ENCODE measurements around the gene CCDC107.

Gene CCDC107

GRCh38 chr9:35684921-35685320 is 26.8 kb downstream of the CCDC107 start:
- Histone ChIP-seq H2BK5ac (ENCODE audit: low read length) (no peak overlapping the region), H3K4me1 (ENCODE audit: control insufficient read depth, low read depth, low read length) (peaks cover 10% of the 10 kb centered on the region), H3K4ac (ENCODE audit: low read depth, low read length) (no peak overlapping the region), H3K4me3 (ENCODE audit: low read length) (no peak overlapping the region), H3K27ac (ENCODE audit: low read depth, low read length) (no peak overlapping the region), H2AK5ac (ENCODE audit: low read length) (no peak overlapping the region), H3K9ac (ENCODE audit: low read length) (no peak overlapping the region), H4K8ac (ENCODE audit: low read depth, low read length) (no peak overlapping the region), H3K79me1 (ENCODE audit: low read length) (peaks cover 28% of the 10 kb centered on the region), H3K79me2 (ENCODE audit: control insufficient read depth, insufficient read depth, low read length) (peaks cover 23% of the 10 kb centered on the region), H3K56ac (ENCODE audit: low read length) (no peak overlapping the region), H3K27me3 (ENCODE audit: insufficient read depth, low read length, poor library complexity) (no peaks in the 10 kb centered on the region), H3K36me3 (ENCODE audit: control insufficient read depth, insufficient read depth, low read length) (peaks cover 11% of the 10 kb centered on the region), H2BK120ac (ENCODE audit: low read depth, low read length) (no peak overlapping the region), H3K18ac (ENCODE audit: low read length) (no peak overlapping the region), H2BK15ac (replicated peaks; ENCODE audit: low read depth) (no peak overlapping the region), H4K5ac (ENCODE audit: low read length) (no peak overlapping the region), H3K23ac (ENCODE audit: low read length) (no peak overlapping the region), H3K4me2 (ENCODE audit: low read length) (no peak overlapping the region)
- no peak for DNase-seq
- WGBS (ENCODE audit: extremely low coverage, insufficient coverage, low lambda C conversion rate): no CpG with 5 or more reads among the region's 10 CpGs

GRCh38 chr9:35685506-35685905 is 27.4 kb downstream of the CCDC107 start:
- Histone ChIP-seq H3K79me2 (ENCODE audit: control insufficient read depth, insufficient read depth, low read length) (peaks cover 23% of the 10 kb centered on the region), H3K4me1 (ENCODE audit: control insufficient read depth, low read depth, low read length) (peaks cover 10% of the 10 kb centered on the region), H3K4me2 (ENCODE audit: low read length) (no peak overlapping the region), H4K8ac (ENCODE audit: low read depth, low read length) (no peak overlapping the region), H3K36me3 (ENCODE audit: control insufficient read depth, insufficient read depth, low read length) (peaks cover 11% of the 10 kb centered on the region), H4K5ac (ENCODE audit: low read length) (no peak overlapping the region), H3K27me3 (ENCODE audit: insufficient read depth, low read length, poor library complexity) (no peaks in the 10 kb centered on the region), H3K27ac (ENCODE audit: low read depth, low read length) (no peak overlapping the region), H3K18ac (ENCODE audit: low read length) (no peak overlapping the region), H2BK15ac (replicated peaks; ENCODE audit: low read depth) (no peak overlapping the region), H2AK5ac (ENCODE audit: low read length) (no peak overlapping the region), H3K9ac (ENCODE audit: low read length) (no peak overlapping the region), H2BK120ac (ENCODE audit: low read depth, low read length) (no peak overlapping the region), H2BK5ac (ENCODE audit: low read length) (no peak overlapping the region), H3K79me1 (ENCODE audit: low read length) (peaks cover 28% of the 10 kb centered on the region), H3K4me3 (ENCODE audit: low read length) (no peak overlapping the region), H3K23ac (ENCODE audit: low read length) (no peak overlapping the region), H3K56ac (ENCODE audit: low read length) (no peak overlapping the region), H3K4ac (ENCODE audit: low read depth, low read length) (no peak overlapping the region)
- DNase-seq: no peak
- WGBS (ENCODE audit: extremely low coverage, insufficient coverage, low lambda C conversion rate): no CpG with 5 or more reads among the region's 13 CpGs

- no peak for DNase-seq
- no peak overlapping the region for H3K4ac ChIP-seq (ENCODE audit: low read depth, low read length)
- H4K5ac ChIP-seq (ENCODE audit: low read length): no peak overlapping the region
- H3K27me3 ChIP-seq (ENCODE audit: insufficient read depth, low read length, poor library complexity): no peaks in the 10 kb centered on the region
- no peak overlapping the region for H3K27ac ChIP-seq (ENCODE audit: low read depth, low read length)
- H3K79me2 ChIP-seq (ENCODE audit: control insufficient read depth, insufficient read depth, low read length): peaks cover 23% of the 10 kb centered on the region
- no peak overlapping the region for H3K23ac ChIP-seq (ENCODE audit: low read length)
- H4K8ac ChIP-seq (ENCODE audit: low read depth, low read length): no peak overlapping the region
- H2BK15ac ChIP-seq (replicated peaks; ENCODE audit: low read depth): no peak overlapping the region
- peaks cover 11% of the 10 kb centered on the region for H3K36me3 ChIP-seq (ENCODE audit: control insufficient read depth, insufficient read depth, low read length)
- H3K4me2 ChIP-seq (ENCODE audit: low read length): no peak overlapping the region
- H2AK5ac ChIP-seq (ENCODE audit: low read length): no peak overlapping the region
- no peak overlapping the region for H3K18ac ChIP-seq (ENCODE audit: low read length)
- no peak overlapping the region for H2BK5ac ChIP-seq (ENCODE audit: low read length)
- peaks cover 28% of the 10 kb centered on the region for H3K79me1 ChIP-seq (ENCODE audit: low read length)
- no peak overlapping the region for H2BK120ac ChIP-seq (ENCODE audit: low read depth, low read length)
- WGBS (ENCODE audit: extremely low coverage, insufficient coverage, low lambda C conversion rate): no CpG with 5 or more reads among the region's 11 CpGs
- H3K4me1 ChIP-seq (ENCODE audit: control insufficient read depth, low read depth, low read length): peaks cover 10% of the 10 kb centered on the region
- H3K9ac ChIP-seq (ENCODE audit: low read length): peak overlapping the region; percentile 17
- no peak overlapping the region for H3K56ac ChIP-seq (ENCODE audit: low read length)
- H3K4me3 ChIP-seq (ENCODE audit: low read length): no peak overlapping the region
These were observed 28.4 kb downstream of the CCDC107 start for GRCh38 chr9:35686222-35687203.

- H4K5ac ChIP-seq (ENCODE audit: low read length): no peak overlapping the region
- H3K23ac ChIP-seq (ENCODE audit: low read length): no peak overlapping the region
- no peak overlapping the region for H4K8ac ChIP-seq (ENCODE audit: low read depth, low read length)
- no peak overlapping the region for H3K18ac ChIP-seq (ENCODE audit: low read length)
- H3K27ac ChIP-seq (ENCODE audit: low read depth, low read length): no peak overlapping the region
- H3K4ac ChIP-seq (ENCODE audit: low read depth, low read length): no peak overlapping the region
- H2BK15ac ChIP-seq (replicated peaks; ENCODE audit: low read depth): no peak overlapping the region
- H3K36me3 ChIP-seq (ENCODE audit: control insufficient read depth, insufficient read depth, low read length): peaks cover 11% of the 10 kb centered on the region
- no peak overlapping the region for H3K4me2 ChIP-seq (ENCODE audit: low read length)
- no peak overlapping the region for H3K56ac ChIP-seq (ENCODE audit: low read length)
- no peak overlapping the region for H2BK5ac ChIP-seq (ENCODE audit: low read length)
- no CpG with 5 or more reads among the region's 2 CpGs for WGBS (ENCODE audit: extremely low coverage, insufficient coverage, low lambda C conversion rate)
- H3K4me1 ChIP-seq (ENCODE audit: control insufficient read depth, low read depth, low read length): peaks cover 10% of the 10 kb centered on the region
- H3K79me2 ChIP-seq (ENCODE audit: control insufficient read depth, insufficient read depth, low read length): peaks cover 23% of the 10 kb centered on the region
- H2BK120ac ChIP-seq (ENCODE audit: low read depth, low read length): no peak overlapping the region
- DNase-seq: no peak
- H3K79me1 ChIP-seq (ENCODE audit: low read length): peaks cover 28% of the 10 kb centered on the region
- no peak overlapping the region for H2AK5ac ChIP-seq (ENCODE audit: low read length)
- no peak overlapping the region for H3K4me3 ChIP-seq (ENCODE audit: low read length)
- no peaks in the 10 kb centered on the region for H3K27me3 ChIP-seq (ENCODE audit: insufficient read depth, low read length, poor library complexity)
- no peak overlapping the region for H3K9ac ChIP-seq (ENCODE audit: low read length)
These were observed 29.2 kb downstream of the CCDC107 start for GRCh38 chr9:35687306-35687705.

GRCh38 chr9:35687972-35688557 is 30.0 kb downstream of the CCDC107 start:
- H3K23ac ChIP-seq (ENCODE audit: low read length): peak overlapping the region; percentile 38
- peak overlapping the region; percentile 99 for H3K56ac ChIP-seq (ENCODE audit: low read length)

More at GRCh38 chr9:35687972-35688557, 30.0 kb downstream of the CCDC107 start:
- H4K8ac ChIP-seq (ENCODE audit: low read depth, low read length): no peak overlapping the region
- H3K4ac ChIP-seq (ENCODE audit: low read depth, low read length): no peak overlapping the region
- no peak for DNase-seq
- no peak overlapping the region for H2BK5ac ChIP-seq (ENCODE audit: low read length)
- H2AK5ac ChIP-seq (ENCODE audit: low read length): no peak overlapping the region
- no peaks in the 10 kb centered on the region for H3K27me3 ChIP-seq (ENCODE audit: insufficient read depth, low read length, poor library complexity)
- peaks cover 28% of the 10 kb centered on the region for H3K79me1 ChIP-seq (ENCODE audit: low read length)
- peaks cover 6% of the 10 kb centered on the region for H3K36me3 ChIP-seq (ENCODE audit: control insufficient read depth, insufficient read depth, low read length)
- no peak overlapping the region for H2BK120ac ChIP-seq (ENCODE audit: low read depth, low read length)
- WGBS (ENCODE audit: extremely low coverage, insufficient coverage, low lambda C conversion rate): no CpG with 5 or more reads among the region's 2 CpGs
- H3K4me3 ChIP-seq (ENCODE audit: low read length): no peak overlapping the region
- H3K9ac ChIP-seq (ENCODE audit: low read length): peak overlapping the region; percentile 99
- no peak overlapping the region for H3K27ac ChIP-seq (ENCODE audit: low read depth, low read length)
- H2BK15ac ChIP-seq (replicated peaks; ENCODE audit: low read depth): no peak overlapping the region
- peak overlapping the region; percentile 97 for H3K4me2 ChIP-seq (ENCODE audit: low read length)
- peaks cover 23% of the 10 kb centered on the region for H3K79me2 ChIP-seq (ENCODE audit: control insufficient read depth, insufficient read depth, low read length)
- no peak overlapping the region for H3K18ac ChIP-seq (ENCODE audit: low read length)
- peaks cover 10% of the 10 kb centered on the region for H3K4me1 ChIP-seq (ENCODE audit: control insufficient read depth, low read depth, low read length)
- H4K5ac ChIP-seq (ENCODE audit: low read length): no peak overlapping the region
